Effector memory CD8-positive, alpha-beta T cell (primary cell): ENCODE results near the gene RAD17.
"Not testable (repeated sequence)": the region's sequence is repeated elsewhere in the genome, so short reads cannot be mapped to it uniquely, and the experiment has no call there.

ENCODE experiments used
- ATAC-seq: fragments of 150-1000 bp; cut with Tn5 transposase; replicated peaks from 2 replicates; pipeline ENCODE4 v1.10.0; 2021; ENCODE audit warnings: mild to moderate bottlenecking, moderate library complexity
- DNase-seq, 3 experiments: peaks; one replicate each; pipeline ENCODE4 v3.0.0; 2021
- H3K27ac Mint-ChIP-seq, 2 donors: one replicate each; pipeline ENCODE4 v1.8.0; 2022; ENCODE audit warnings: mild to moderate bottlenecking in 2 of 2, mixed read lengths in 2 of 2, moderate library complexity in 2 of 2
- H3K27me3 Mint-ChIP-seq, 2 donors: one replicate each; pipeline ENCODE4 v1.8.0; 2022; ENCODE audit warnings: mixed read lengths in 2 of 2
- H3K36me3 Mint-ChIP-seq: one replicate; pipeline ENCODE4 v1.8.0; 2022; ENCODE audit warnings: mild to moderate bottlenecking, moderate library complexity, mixed read lengths; ENCODE audit not compliant: insufficient read depth
- H3K4me1 Mint-ChIP-seq, 2 donors: one replicate each; pipeline ENCODE4 v1.8.0; 2022; ENCODE audit warnings: low read depth in 2 of 2, mixed read lengths in 2 of 2
- H3K4me3 Mint-ChIP-seq, 2 donors: one replicate each; pipeline ENCODE4 v1.8.0; 2022; ENCODE audit warnings: mild to moderate bottlenecking in 2 of 2, mixed read lengths in 2 of 2, moderate library complexity in 2 of 2
- H3K9me3 Mint-ChIP-seq, 2 donors: one replicate each; pipeline ENCODE4 v1.8.0; 2022; ENCODE audit warnings: mixed read lengths in 2 of 2

Gene RAD17

DNA sequence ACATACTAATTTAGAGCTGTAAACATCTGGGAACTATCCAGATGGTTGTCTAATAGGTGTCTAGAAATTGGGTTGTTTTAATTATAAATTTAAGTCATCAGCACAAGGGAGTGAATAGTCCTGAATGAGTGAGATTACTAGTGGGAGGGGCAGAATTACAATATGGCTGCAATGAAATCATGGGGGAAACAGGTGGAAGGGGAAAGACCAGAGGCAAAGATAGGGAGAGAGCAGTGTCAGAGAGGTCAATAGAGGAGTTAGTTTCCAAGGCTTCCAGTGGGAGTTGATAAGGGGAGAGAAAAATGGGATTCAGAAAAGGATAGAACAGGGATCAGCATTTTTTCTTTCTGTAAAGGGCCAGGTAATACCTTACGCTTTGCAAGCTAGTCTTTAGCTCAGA is 9.2 kb upstream of the RAD17 start:
- Mint-ChIP-seq H3K27me3 (no peaks in the 10 kb centered on the region), H3K36me3 (peaks cover 45% of the 10 kb centered on the region), H3K27ac (peak overlapping the region in 1 of 2 donors; percentile 47), H3K9me3 (no peaks in the 10 kb centered on the region), H3K4me3 (no peak overlapping the region), H3K4me1 (peaks cover 13 to 35% of the 10 kb centered on the region in 2 donors)
- ATAC-seq (no peak), DNase-seq (no peak)

GRCh38 chr5:69364414-69364813 is 5.2 kb upstream of the RAD17 start:
- ATAC-seq (peak; percentile 11), DNase-seq (no peak)
- Mint-ChIP-seq H3K27ac (peak overlapping the region in 1 of 2 donors; percentile 41), H3K27me3 (no peaks in the 10 kb centered on the region), H3K4me3 (no peak overlapping the region), H3K9me3 (no peaks in the 10 kb centered on the region), H3K36me3 (peaks cover 66% of the 10 kb centered on the region), H3K4me1 (peaks cover 17 to 43% of the 10 kb centered on the region in 2 donors)

- H3K4me1 Mint-ChIP-seq, result peaks cover 17 to 41% of the 10 kb centered on the region in 2 donors
- DNase-seq (no peak), ATAC-seq (no peak)
- H3K27ac Mint-ChIP-seq, result peak overlapping the region in 1 of 2 donors; percentile 41
- no peaks in the 10 kb centered on the region for H3K27me3 Mint-ChIP-seq
- no peaks in the 10 kb centered on the region for H3K9me3 Mint-ChIP-seq
- no peak overlapping the region for H3K4me3 Mint-ChIP-seq
- H3K36me3 Mint-ChIP-seq, result peaks cover 70% of the 10 kb centered on the region
Observed at GRCh38 chr5:69364850-69365249, 4.8 kb upstream of the RAD17 start.

GRCh38 chr5:69367697-69368279 is 1.8 kb upstream of the RAD17 start:
- no peaks in the 10 kb centered on the region for H3K9me3 Mint-ChIP-seq
- ATAC-seq (no peak), DNase-seq (no peak)
- H3K36me3 Mint-ChIP-seq, result peaks cover 59% of the 10 kb centered on the region
- H3K4me1 Mint-ChIP-seq, result peaks cover 18 to 39% of the 10 kb centered on the region in 2 donors
- no peaks in the 10 kb centered on the region for H3K27me3 Mint-ChIP-seq
- H3K4me3 Mint-ChIP-seq, result peak overlapping the region; percentile 86 to 87
- H3K27ac Mint-ChIP-seq, result peak overlapping the region; percentile 99

DNA sequence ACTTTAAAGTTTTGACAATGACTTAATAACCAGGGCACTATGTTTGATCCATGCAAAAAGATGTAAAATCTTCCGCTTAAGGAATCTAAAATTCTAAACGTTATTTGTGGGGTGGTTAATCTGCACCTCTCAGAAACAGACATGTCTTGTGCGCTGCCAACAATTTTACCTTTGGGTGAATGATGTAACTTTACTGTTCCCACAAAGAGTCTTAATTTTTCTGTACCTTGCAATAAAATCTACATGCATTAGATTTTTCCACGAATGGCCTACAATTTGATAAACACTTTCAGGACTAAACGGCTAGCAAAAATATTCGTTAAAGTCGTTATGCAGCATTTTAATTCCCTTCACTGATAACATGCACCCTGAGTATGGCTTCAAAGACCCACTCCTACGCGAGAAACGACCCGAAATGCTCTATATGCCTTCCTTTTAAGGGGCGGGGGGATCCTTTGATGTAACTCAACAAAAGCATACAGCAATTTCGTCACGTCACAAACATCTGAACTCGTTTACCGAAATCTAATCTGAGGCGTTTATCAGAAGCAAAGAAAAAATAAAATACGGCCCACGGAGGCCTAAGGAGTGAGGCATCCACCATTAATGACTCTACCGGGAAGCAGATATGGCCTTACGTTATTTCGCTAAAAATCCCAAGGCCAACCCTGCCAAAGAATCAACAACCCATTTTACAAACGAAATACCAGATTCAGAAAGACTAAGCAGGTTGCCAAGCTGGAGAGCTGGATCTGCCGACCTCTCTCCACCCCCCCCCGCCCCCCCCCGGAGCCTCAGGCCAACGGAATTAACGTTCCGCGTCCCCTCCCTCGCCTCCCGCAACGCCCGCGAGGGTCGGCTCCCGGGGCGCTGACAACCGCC is 919 bp upstream of the RAD17 start:
- Mint-ChIP-seq H3K36me3 (peaks cover 53% of the 10 kb centered on the region), H3K27me3 (no peaks in the 10 kb centered on the region), H3K9me3 (no peaks in the 10 kb centered on the region), H3K4me1 (peaks cover 15 to 32% of the 10 kb centered on the region in 2 donors), H3K4me3 (peak overlapping the region; percentile 86 to 87), H3K27ac (peak overlapping the region; percentile 99)
- peak in 1 of 3 experiments; percentile 4 for DNase-seq
- peak; percentile 13 for ATAC-seq

DNA sequence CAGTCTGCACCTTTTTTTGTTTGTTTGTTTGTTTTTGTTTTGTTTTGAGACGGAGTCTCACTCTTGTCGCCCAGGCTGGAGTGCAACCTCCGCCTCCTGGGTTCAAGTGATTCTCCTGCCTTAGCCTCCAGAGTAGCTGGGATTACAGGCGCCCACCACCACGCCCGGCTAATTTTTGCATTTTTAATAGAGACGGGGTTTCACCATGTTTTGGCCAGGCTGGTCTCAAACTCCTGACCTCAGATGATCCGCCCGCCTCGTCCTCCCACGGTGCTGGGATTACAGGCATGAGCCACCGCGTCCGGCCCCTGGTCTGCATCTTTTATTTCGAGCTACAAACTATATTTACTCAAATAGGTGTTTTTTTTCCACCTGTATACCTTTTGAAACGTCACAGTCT is 717 bp downstream of the RAD17 start:
- not testable (repeated sequence) for DNase-seq, H3K27me3 Mint-ChIP-seq, ATAC-seq, H3K9me3 Mint-ChIP-seq
- peak overlapping the region; percentile 99 for H3K27ac Mint-ChIP-seq
- peak overlapping the region; percentile 86 to 87 for H3K4me3 Mint-ChIP-seq
- peaks cover 10 to 29% of the 10 kb centered on the region in 2 donors for H3K4me1 Mint-ChIP-seq
- peaks cover 48% of the 10 kb centered on the region for H3K36me3 Mint-ChIP-seq

DNA sequence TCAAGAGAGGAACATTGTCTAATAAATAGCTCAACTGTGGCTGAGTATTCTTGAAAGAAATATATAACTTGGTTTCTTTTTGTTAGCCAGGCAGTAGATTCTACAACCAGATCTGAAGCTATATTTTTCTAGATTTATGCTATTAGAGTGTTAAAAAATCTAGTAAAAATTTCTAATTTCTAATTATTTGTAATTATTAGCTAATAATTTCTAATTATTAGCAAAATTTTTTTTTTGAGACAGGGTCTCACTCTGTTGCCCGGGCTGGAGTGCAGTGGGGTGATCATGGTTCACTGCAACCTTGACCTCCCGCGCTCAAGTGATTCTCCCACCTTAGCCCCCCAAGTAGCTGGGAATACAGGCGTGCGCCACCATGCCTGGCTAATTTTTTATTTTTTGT is 2.8 kb downstream of the RAD17 start:
- Mint-ChIP-seq H3K4me1 (peaks cover 10 to 19% of the 10 kb centered on the region in 2 donors), H3K9me3 (no peaks in the 10 kb centered on the region)

GRCh38 chr5:69374911-69375446 is 5.4 kb downstream of the RAD17 start:
- Mint-ChIP-seq H3K27ac (peak overlapping the region in 1 of 2 donors; percentile 25), H3K36me3 (peaks cover 35% of the 10 kb centered on the region), H3K4me1 (peaks cover 2 to 8% of the 10 kb centered on the region in 2 donors), H3K9me3 (no peaks in the 10 kb centered on the region), H3K27me3 (no peaks in the 10 kb centered on the region), H3K4me3 (no peak overlapping the region)
- DNase-seq, result no peak
- no peak for ATAC-seq

More for the DNA sequence above, 2.8 kb downstream of the RAD17 start:
- Mint-ChIP-seq H3K27me3 (no peaks in the 10 kb centered on the region), H3K27ac (no peak overlapping the region), H3K36me3 (peaks cover 47% of the 10 kb centered on the region), H3K4me3 (no peak overlapping the region)
- no peak for DNase-seq
- no peak for ATAC-seq

DNA sequence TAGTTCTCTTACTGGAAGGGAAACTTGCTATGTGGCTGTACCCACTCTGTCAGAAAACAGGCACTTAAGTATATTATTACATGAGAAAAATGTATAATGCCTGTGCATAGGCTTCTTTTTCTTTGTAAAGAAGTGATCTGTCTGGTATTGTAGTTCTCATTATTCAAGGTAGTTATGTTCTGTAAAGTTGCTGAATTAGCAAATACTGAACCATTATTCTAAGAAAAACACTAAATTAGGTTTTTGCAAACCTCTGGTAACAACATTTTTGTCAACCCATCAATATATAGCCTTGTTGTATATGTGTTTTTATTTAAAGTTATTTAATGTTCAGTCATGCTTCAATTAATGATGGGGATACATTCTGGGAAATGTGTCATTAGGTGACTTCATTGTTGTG is 8.8 kb downstream of the RAD17 start:
- H3K27me3 Mint-ChIP-seq, result no peaks in the 10 kb centered on the region
- no peak overlapping the region for H3K27ac Mint-ChIP-seq
- H3K4me3 Mint-ChIP-seq, result no peak overlapping the region
- H3K9me3 Mint-ChIP-seq, result no peaks in the 10 kb centered on the region
- ATAC-seq, result no peak
- no peaks in the 10 kb centered on the region for H3K4me1 Mint-ChIP-seq
- H3K36me3 Mint-ChIP-seq, result peaks cover 56% of the 10 kb centered on the region
- no peak for DNase-seq

- no peaks in the 10 kb centered on the region for H3K9me3 Mint-ChIP-seq
- no peak overlapping the region for H3K27ac Mint-ChIP-seq
- H3K36me3 Mint-ChIP-seq, result peaks cover 48% of the 10 kb centered on the region
- no peak overlapping the region for H3K4me3 Mint-ChIP-seq
- H3K27me3 Mint-ChIP-seq, result no peaks in the 10 kb centered on the region
- ATAC-seq, result no peak
- no peaks in the 10 kb centered on the region for H3K4me1 Mint-ChIP-seq
- DNase-seq, result no peak
Observed at GRCh38 chr5:69404659-69405330, 35.2 kb downstream of the RAD17 start.

DNA sequence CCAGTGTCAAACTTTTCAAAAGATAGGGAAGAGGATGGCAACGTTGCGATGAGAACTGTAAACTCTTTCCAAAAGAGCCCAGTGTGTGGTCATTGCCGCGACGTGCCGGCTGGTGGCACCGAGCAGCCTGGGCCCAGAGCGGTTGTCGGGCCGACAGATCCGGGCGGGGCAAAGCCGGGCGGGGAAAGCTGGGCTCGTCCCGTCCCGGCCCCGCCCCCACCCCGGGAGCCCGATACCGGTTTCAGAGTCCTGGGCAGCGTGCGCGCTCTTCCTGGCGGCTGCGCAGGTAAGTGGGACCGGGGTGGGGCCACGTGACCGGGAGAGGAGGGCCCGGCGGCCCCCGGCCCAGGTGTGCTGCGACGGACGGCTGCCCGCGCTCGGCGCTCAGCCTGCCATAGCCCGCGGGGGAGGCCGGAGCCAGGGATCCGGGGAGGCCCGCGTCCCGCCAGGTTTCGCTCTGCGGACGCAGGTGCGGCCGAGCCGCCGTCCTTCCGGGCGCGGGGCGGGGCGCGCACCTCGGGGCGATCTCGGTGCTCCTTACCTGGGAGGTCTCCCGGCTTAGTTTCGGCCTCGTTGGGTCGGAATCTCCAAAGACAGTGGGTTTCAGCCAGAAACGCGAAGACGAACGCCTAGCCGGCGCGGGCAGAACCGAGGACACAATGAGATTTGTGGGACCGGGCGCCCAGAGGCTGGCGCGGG is 45.4 kb downstream of the RAD17 start, which contains the start of gene MARVELD2:
Gene MARVELD2, plus strand, starts transcription at position 232 of the 699 bp plus-strand sequence. CDS start 4,270 bp downstream, outside the sequence.
- peak within 1 kb of the TSS; percentile 61 for H3K4me3 Mint-ChIP-seq
- no peaks in the 10 kb centered on the region for H3K9me3 Mint-ChIP-seq
- peak within 1 kb of the TSS; percentile 10 to 59 for H3K27ac Mint-ChIP-seq
- ATAC-seq, result peak; percentile 82
- H3K36me3 Mint-ChIP-seq, result peaks cover 24% of the 10 kb centered on the region
- peaks cover 0 to 4% of the 10 kb centered on the region in 2 donors for H3K4me1 Mint-ChIP-seq
- DNase-seq, result peak; percentile 3 to 11 (median 3)
- H3K27me3 Mint-ChIP-seq, result no peaks in the 10 kb centered on the region

- ATAC-seq, result no peak
- Mint-ChIP-seq H3K36me3 (peaks cover 19% of the 10 kb centered on the region), H3K27me3 (no peaks in the 10 kb centered on the region), H3K4me3 (peak overlapping the region; percentile 37 to 61), H3K4me1 (peaks cover 0 to 4% of the 10 kb centered on the region in 2 donors), H3K9me3 (no peaks in the 10 kb centered on the region), H3K27ac (no peak overlapping the region)
- DNase-seq, result no peak
Observed at GRCh38 chr5:69415584-69415958, 46.0 kb downstream of the RAD17 start.

DNA sequence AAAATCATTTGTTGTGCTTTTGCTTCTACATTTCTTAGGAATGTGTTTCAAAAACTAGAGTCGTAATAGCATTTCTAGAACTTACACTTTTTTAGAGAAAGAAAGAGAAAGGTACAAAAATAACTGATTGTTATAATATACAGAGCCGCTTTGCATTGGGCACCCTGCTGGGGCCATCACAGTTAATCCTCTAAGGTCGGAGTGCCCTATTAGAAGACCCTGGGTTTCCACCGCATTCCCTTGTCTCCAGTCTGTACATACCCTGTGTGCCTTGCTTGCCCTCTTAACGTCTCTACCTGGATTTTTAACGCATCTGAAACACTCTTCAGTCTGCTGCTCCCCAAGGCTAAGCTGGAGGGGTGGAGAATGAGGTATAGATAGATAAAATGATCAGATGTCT is 46.6 kb downstream of the RAD17 start:
- H3K4me1 Mint-ChIP-seq, result peaks cover 0 to 4% of the 10 kb centered on the region in 2 donors
- DNase-seq (no peak), ATAC-seq (no peak)
- H3K4me3 Mint-ChIP-seq, result peak overlapping the region; percentile 37 to 61
- peaks cover 13% of the 10 kb centered on the region for H3K36me3 Mint-ChIP-seq
- no peaks in the 10 kb centered on the region for H3K9me3 Mint-ChIP-seq
- H3K27ac Mint-ChIP-seq, result no peak overlapping the region
- H3K27me3 Mint-ChIP-seq, result no peaks in the 10 kb centered on the region
